ENCODE results near the gene RSPH9.

RSPH9 gene

DNA sequence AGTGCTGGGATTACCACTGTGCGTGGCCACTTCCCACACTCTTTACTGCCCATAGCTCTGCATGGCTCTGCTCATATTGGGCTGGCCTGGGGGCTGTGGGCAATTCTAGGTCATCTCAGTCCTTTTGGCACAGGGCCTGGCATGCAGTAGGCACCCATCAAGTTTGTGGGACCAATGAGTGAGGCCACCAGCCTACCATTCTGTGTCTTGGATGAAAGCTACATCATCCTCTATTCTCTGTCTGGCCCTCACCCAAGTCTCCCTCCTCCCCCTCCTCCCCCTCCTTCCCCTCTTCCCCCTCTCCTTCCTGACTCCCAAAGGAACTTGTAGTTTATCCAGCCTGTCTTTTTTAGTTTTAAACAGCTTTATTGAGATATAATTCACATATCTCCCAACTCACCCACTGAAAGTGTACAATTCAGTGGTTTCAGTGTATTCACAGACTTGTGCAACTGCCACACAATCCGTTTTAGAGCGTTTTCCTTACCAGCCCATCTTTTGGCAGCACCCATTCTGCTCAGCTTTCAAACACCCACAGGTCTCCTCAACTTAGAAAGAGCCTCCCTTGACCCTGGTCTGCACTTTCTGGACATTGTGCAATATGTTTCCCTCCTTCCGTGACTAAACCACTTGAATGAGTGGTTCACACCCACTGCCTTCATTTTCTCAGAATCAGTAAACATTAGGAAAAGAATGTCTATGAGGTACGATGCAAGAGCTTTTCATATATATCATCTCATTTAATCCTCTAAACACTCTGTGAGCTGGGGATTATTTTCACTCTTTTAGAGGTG is 64.2 kb downstream of the RSPH9 start:
- no peaks in the 10 kb centered on the region for H3K36me3 ChIP-seq (replicated peaks)
- in situ Hi-C loops (cut with MboI; ENCODE audit: low sequenced_read_pairs) = no loop called here
- peaks cover 7% of the 10 kb centered on the region for H3K4me1 ChIP-seq
- no peaks in the 10 kb centered on the region for H3K27me3 ChIP-seq (ENCODE audit: low read depth)
- DNase-seq (ENCODE audit: low spot score in 2 of 2) = no peak
- H3K9me3 ChIP-seq = 0 out of 2 replicates have a peak, but pooled peaks cover 2% of the 10 kb centered on the region
- no peak overlapping the region for H3K4me3 ChIP-seq

DNA sequence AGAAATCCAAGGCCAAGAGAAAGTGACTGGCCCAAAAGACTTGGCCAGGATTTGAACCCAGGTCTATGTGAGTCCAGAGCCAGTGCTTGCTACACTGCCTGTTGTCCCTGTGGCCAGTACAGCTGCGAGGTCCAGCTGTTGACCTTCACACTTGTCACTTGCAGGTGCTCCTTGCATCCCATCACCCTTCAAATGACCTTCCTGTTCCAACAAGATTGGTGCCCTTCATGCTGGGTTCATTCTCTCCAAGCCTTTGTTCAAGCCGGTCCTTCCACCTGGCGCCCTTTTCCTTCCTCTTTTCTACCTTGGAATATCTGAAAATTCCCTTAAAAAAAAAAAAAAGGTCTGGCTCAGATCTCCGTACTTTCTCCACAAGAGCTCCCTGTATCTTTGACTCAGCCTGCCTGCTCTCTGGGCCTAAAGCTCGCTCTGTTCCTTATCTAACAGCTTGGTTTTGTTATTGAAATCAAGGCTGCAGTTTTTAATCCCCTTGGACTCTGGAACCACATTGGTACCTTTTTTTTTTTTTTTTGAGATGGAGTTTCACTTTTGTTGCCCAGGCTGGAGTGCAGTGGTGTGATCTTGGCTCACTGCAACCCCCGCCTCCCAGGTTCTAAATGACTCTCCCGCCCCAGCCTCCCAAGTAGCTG is 64.9 kb downstream of the RSPH9 start:
- Histone ChIP-seq H3K36me3 (replicated peaks) (no peaks in the 10 kb centered on the region), H3K27me3 (ENCODE audit: low read depth) (no peaks in the 10 kb centered on the region), H3K4me1 (peaks cover 7% of the 10 kb centered on the region), H3K9me3 (0 out of 2 replicates have a peak, but pooled peaks cover 2% of the 10 kb centered on the region), H3K4me3 (no peak overlapping the region)
- in situ Hi-C loops (cut with MboI; ENCODE audit: low sequenced_read_pairs) = no loop called here
- peak; percentile 61 to 76 for DNase-seq (ENCODE audit: low spot score in 2 of 2)

DNA sequence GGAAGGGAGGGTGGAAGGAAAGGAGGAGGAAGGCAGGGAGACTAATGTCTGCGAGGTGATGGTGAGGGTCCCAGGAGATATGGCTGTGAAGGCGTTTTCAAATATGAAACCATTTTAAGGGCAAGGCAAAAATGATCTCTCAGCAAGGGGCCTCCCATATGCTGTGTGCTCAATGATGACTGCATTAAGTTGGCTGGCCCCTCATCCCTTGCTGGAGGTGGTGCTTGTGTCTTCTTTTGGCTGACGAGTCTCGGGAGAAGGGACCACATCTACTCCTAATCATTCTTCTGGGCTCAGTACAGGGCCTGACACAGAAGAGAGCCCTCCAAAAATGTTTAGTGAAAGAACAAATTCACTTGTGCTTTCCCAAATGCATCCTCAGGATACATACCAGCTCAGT is 65.7 kb downstream of the RSPH9 start:
- Histone ChIP-seq H3K27me3 (ENCODE audit: low read depth) (no peaks in the 10 kb centered on the region), H3K36me3 (replicated peaks) (no peaks in the 10 kb centered on the region), H3K9me3 (0 out of 2 replicates have a peak, but pooled peaks cover 2% of the 10 kb centered on the region), H3K4me1 (peaks cover 7% of the 10 kb centered on the region), H3K4me3 (no peak overlapping the region)
- no peak for DNase-seq (ENCODE audit: low spot score in 2 of 2)
- in situ Hi-C loops (cut with MboI; ENCODE audit: low sequenced_read_pairs) = no loop called here

DNA sequence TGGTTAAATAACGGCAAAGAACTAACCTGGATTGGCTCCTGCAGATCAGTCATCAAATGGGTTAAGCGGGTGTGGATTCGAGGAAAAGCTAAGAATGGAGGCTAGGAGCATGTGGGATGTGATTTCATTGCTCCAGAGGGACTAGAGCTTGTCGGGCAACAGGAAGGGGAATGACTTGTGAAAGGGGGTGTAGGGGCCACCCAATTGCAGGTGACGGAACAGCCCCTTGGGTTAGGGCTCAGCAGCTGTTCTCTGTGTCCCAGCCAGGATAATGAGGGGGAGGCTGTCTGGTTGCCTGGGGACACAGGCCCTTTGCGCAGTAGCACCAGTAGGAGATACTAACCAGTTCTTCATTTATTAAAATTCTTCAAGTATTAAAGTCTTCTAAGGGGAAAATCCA is 67.7 kb downstream of the RSPH9 start:
- in situ Hi-C loops (cut with MboI; ENCODE audit: low sequenced_read_pairs) = no loop called here
- no peak for DNase-seq (ENCODE audit: low spot score in 2 of 2)
- peaks cover 7% of the 10 kb centered on the region for H3K4me1 ChIP-seq

DNA sequence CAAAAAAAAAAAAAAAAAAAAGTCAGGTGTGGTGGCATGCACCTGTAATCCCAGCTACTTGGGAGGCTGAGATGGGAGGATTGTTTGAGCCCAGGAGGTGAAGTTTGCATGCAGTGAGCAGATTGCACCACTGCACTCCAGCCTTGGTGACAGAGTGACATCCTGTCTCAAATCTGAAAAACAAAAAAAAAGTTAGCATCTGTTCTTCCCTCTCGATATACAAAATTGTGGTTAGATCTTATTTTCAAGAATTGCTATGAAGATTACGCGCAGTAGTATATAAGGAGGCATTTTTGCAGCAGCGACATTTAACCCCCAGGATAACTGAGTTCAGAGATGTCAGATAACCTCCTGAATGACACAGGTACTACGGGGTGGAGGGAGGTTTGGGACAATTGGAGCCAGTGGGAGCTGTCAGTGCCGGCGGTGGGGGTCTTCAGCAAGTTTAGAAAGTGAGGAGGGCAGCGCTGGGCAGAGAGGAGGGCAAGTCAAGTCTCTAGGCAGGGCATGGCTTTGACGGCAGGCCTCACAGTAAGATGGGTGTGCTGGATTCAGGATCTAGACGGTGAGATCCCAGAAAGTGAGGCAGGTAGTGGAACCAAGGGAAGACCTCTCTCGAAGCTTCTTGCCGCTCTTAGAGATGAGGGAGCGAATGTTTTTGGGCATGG is 68.9 kb downstream of the RSPH9 start:
- Histone ChIP-seq H3K4me3 (no peak overlapping the region), H3K9me3 (0 out of 2 replicates have a peak, but pooled peaks cover 2% of the 10 kb centered on the region), H3K27me3 (ENCODE audit: low read depth) (no peaks in the 10 kb centered on the region), H3K36me3 (replicated peaks) (no peaks in the 10 kb centered on the region), H3K4me1 (peaks cover 7% of the 10 kb centered on the region)
- no peak for DNase-seq (ENCODE audit: low spot score in 2 of 2)
- in situ Hi-C loops (cut with MboI; ENCODE audit: low sequenced_read_pairs) = no loop called here

More for the DNA sequence above, 67.7 kb downstream of the RSPH9 start:
- Histone ChIP-seq H3K9me3 (0 out of 2 replicates have a peak, but pooled peaks cover 2% of the 10 kb centered on the region), H3K27me3 (ENCODE audit: low read depth) (no peaks in the 10 kb centered on the region), H3K36me3 (replicated peaks) (no peaks in the 10 kb centered on the region), H3K4me3 (no peak overlapping the region)

DNA sequence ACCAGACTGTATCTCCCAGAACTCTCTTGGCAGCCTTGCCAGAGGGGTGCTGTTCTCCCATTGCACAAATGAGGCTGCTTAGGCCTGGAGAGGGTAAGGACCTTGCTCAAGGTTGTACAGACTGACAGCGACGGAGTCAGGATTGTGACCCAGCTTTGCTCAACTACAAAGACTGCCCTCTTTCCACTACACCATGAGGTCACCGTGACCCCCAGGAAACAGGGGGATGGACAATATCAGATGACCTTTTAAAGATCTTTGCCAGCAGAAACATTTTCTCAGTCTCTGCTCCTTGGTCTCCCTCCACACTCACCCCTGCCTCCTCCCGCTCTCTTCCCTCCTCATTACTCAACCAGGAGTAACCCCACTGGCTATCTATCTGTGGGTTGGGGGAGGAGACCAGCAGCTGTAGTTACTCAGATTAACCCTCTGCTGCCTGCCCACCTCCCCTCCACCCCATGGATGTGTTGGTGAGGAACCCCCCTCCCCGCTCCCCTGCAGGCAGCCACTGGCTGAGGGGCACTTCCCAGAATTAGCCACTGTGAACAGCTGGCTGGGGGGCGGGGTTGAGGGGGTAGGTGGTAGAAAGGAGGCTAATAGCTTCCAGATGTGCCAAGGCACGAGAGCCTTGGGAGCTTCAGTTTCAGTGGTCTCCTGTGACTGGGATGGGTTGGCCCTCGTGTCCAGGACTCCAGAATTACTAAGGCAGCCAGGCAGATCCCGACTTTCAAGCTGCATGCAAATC is 69.6 kb downstream of the RSPH9 start:
- H3K9me3 ChIP-seq = 0 out of 2 replicates have a peak, but pooled peaks cover 2% of the 10 kb centered on the region
- H3K4me1 ChIP-seq = peaks cover 3% of the 10 kb centered on the region
- H3K4me3 ChIP-seq = no peak overlapping the region
- H3K36me3 ChIP-seq (replicated peaks) = no peaks in the 10 kb centered on the region
- no peak for DNase-seq (ENCODE audit: low spot score in 2 of 2)
- no peaks in the 10 kb centered on the region for H3K27me3 ChIP-seq (ENCODE audit: low read depth)
- in situ Hi-C loops (cut with MboI; ENCODE audit: low sequenced_read_pairs) = no loop called here

DNA sequence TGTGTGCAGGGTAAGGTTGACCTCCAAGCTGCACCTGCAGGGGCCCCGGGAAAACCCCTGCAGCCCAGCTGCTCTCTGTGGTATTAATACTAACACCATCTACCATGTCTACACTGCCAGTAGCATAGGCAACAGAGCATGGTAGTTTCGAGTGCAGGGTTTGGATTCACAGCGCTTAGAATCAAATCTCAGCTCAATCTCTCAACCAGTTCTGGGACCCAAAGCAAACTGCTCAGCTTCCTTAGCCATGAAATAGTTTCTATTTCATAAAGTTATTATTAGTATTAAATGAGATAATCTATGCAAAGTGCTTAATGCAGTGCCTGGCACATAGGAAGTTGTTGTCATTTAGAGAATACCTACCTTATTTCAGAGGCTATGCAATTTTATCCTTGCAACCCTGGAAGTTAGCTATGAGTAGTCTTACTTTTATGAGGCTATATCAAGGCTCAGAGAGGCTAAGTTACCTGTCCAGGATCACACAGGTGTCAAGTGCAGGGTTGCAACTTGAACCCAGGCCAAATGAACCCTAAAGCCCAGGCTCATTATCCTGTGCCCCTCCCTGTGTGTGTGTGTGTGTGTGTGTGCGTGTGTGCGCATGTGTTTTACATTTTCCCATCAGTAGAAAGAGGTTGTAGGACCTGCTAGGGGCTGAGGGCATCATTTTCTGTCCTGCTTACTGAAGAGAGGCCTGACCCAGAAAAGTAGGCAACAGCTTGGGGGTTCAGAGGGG is 70.4 kb downstream of the RSPH9 start:
- H3K4me1 ChIP-seq = no peaks in the 10 kb centered on the region
- 0 out of 2 replicates have a peak, but pooled peaks cover 1% of the 10 kb centered on the region for H3K9me3 ChIP-seq
- H3K4me3 ChIP-seq = no peak overlapping the region
- H3K27me3 ChIP-seq (ENCODE audit: low read depth) = no peaks in the 10 kb centered on the region
- H3K36me3 ChIP-seq (replicated peaks) = no peaks in the 10 kb centered on the region
- no peak for DNase-seq (ENCODE audit: low spot score in 2 of 2)
- in situ Hi-C loops (cut with MboI; ENCODE audit: low sequenced_read_pairs) = no loop called here

DNA sequence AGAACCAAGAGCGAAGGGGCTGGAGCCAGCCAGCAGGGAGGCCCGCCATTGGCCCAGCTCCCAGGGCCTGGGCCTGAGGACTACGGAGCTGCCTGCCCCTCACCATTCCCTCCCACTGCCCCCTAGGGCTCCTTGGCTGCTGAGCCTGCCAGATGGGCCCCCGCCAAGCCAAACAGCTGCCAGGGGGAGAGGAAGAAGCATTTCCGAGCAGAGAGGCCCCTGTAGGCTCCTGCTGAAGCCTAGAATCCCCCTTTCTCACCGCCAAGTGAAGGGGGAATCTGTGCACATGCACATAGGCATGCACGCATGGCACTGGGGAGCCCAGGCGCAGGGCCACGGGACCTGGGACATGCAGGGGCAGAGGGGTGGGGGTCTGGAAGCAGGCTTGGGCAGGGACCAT is 71.3 kb downstream of the RSPH9 start:
- no peaks in the 10 kb centered on the region for H3K9me3 ChIP-seq
- in situ Hi-C loops (cut with MboI; ENCODE audit: low sequenced_read_pairs) = no loop called here
- no peak overlapping the region for H3K4me3 ChIP-seq
- DNase-seq (ENCODE audit: low spot score in 2 of 2) = no peak
- H3K4me1 ChIP-seq = no peaks in the 10 kb centered on the region
- no peaks in the 10 kb centered on the region for H3K27me3 ChIP-seq (ENCODE audit: low read depth)
- H3K36me3 ChIP-seq (replicated peaks) = no peaks in the 10 kb centered on the region

DNA sequence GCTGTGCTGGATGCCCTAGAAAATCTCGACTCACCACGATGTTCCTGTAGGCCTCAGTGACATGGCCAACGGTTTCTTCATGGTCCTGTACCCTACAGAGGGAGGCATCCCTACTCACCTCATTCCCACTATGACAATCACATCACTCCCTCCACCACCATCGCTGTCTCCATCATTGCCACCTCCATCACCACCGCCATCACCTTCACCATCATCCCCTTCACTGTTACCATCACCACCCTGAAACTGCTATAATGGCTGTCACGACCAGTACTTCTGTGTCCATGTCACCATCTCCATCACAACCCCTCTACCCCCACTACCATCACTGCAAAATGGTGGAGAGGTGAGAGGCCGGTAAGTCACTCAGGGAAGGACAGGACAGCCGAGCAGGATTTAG is 72.6 kb downstream of the RSPH9 start:
- Histone ChIP-seq H3K9me3 (no peaks in the 10 kb centered on the region), H3K4me1 (no peaks in the 10 kb centered on the region), H3K27me3 (ENCODE audit: low read depth) (no peaks in the 10 kb centered on the region), H3K4me3 (no peak overlapping the region), H3K36me3 (replicated peaks) (no peaks in the 10 kb centered on the region)
- no peak for DNase-seq (ENCODE audit: low spot score in 2 of 2)
- in situ Hi-C loops (cut with MboI; ENCODE audit: low sequenced_read_pairs) = no loop called here

DNA sequence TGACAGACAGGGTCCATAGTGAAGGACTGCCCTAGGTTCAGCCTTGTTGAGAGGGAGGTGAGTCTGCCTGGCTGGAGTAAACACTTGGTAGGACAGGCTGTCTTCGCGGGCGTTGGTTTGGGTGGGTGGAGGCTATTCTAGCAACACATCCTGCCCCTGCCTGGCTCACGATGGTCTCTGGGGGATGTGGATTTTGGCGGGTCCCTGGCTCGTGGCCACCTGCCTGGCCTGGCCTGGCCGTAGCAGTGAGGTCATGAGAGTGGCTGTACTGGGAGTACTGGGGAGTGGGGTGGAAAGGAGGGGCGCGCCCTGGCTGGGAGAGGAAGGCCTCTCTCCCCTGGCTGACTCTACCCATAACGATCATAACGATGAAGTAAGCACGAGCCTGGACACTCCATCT is 73.0 kb downstream of the RSPH9 start:
- no peak for DNase-seq (ENCODE audit: low spot score in 2 of 2)
- no peaks in the 10 kb centered on the region for H3K27me3 ChIP-seq (ENCODE audit: low read depth)
- H3K4me1 ChIP-seq = no peaks in the 10 kb centered on the region
- H3K9me3 ChIP-seq = no peaks in the 10 kb centered on the region
- no peaks in the 10 kb centered on the region for H3K36me3 ChIP-seq (replicated peaks)
- in situ Hi-C loops (cut with MboI; ENCODE audit: low sequenced_read_pairs) = no loop called here
- H3K4me3 ChIP-seq = no peak overlapping the region

DNA sequence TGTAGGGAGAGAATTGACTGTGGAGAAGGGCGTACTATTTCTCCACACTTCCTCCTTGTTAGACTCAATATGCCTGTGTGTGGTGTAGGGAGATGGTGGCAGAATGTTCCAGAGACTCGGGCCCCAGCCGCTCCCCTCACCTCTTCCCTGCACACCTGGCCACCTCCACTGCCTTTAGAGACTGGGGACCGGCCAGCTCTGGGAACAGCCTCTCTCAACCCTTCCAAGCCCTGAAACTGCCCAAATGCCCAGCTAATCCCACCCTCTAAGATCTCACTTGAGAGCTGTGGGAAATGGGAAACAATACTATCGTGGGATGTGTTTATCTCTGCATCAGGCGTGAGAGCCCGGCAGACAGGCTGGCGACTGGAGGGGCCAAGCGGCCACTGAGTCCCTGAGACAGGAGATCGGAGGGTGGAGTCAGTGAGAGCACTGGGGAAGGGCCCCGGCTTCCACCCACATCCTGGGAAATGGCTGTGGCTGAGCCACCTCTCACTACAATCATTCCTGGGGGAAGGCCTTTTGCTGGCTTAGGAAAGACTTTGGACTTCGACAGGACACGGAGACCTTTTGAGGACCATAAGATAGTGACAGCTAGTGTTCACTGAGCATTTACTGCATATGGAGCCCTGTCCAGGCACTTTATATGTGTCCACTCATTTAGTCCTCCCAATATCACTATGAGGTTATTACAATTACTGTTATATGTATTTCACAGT is 73.7 kb downstream of the RSPH9 start:
- no peak for DNase-seq (ENCODE audit: low spot score in 2 of 2)
- H3K4me3 ChIP-seq = no peak overlapping the region

DNA sequence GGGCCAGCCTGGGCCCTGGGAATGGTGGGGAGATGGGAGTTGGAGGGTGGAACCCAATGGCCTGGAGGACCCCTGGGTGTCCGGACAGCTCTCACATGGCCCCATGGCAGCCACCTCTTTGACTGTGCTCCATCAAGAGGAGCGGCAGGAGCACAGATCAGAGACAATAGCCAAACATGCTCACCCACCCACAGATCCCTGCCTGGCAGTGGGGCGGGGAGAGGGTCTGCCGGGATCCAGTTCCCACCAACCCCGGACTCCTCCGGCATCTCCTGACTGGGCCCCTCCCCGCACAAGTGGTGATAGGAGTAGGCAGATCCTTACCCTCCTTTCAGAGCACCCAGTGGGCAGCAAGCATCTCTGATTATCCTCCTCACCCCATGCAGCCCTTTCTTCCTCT is 74.7 kb downstream of the RSPH9 start:
- H3K9me3 ChIP-seq = no peaks in the 10 kb centered on the region
- H3K27me3 ChIP-seq (ENCODE audit: low read depth) = no peaks in the 10 kb centered on the region
- in situ Hi-C loops (cut with MboI; ENCODE audit: low sequenced_read_pairs) = no loop called here
- H3K4me1 ChIP-seq = no peaks in the 10 kb centered on the region
- H3K4me3 ChIP-seq = no peak overlapping the region
- no peaks in the 10 kb centered on the region for H3K36me3 ChIP-seq (replicated peaks)
- no peak for DNase-seq (ENCODE audit: low spot score in 2 of 2)

More for the DNA sequence above, 73.7 kb downstream of the RSPH9 start:
- no peaks in the 10 kb centered on the region for H3K9me3 ChIP-seq
- no peaks in the 10 kb centered on the region for H3K27me3 ChIP-seq (ENCODE audit: low read depth)
- H3K4me1 ChIP-seq = no peaks in the 10 kb centered on the region
- no peaks in the 10 kb centered on the region for H3K36me3 ChIP-seq (replicated peaks)
- in situ Hi-C loops (cut with MboI; ENCODE audit: low sequenced_read_pairs) = no loop called here
